Measurements from ENCODE around the gene PXYLP1. TPM values are rescaled to one million over a fixed set of nuclear protein-coding genes. Genes with fewer than 3 reads are reported as not detected.

The PXYLP1 gene
- total and polyA plus RNA-seq, 9 of the 15 experiments (the other 6 are each of a cell fraction or from before 2014, with no cell fraction given), result 0.80 to 2.9 (median 1.3) TPM

GRCh38 chr3:141312354-141313092, 80.9 kb downstream of the PXYLP1 start (continued):
- no peak for TF ChIP-seq ZFP91 (CRISPR knock-in tag; IDR thresholded peaks at IDR 0.05)
- 0 out of 2 replicates have a peak, but pooled peaks have one; percentile 85 for TF ChIP-seq TSC22D4 (tag; IDR thresholded peaks at IDR 0.05)
- no peak for TF ChIP-seq CTCFL (IDR thresholded peaks at IDR 0.05; ENCODE audit: borderline replicate concordance, insufficient read depth, low read depth, low read length, poor library complexity, severe bottlenecking)
- no peak for TF ChIP-seq MEF2A (IDR thresholded peaks at IDR 0.05; ENCODE audit: control insufficient read depth, low read depth, low read length)
- TF ChIP-seq FOXP1 (CRISPR knock-in tag; IDR thresholded peaks at IDR 0.05), result no peak
- TF ChIP-seq TFAM (CRISPR knock-in tag; conservative IDR thresholded peaks at IDR 0.05), result no peak
- no peak for TF ChIP-seq HLTF (IDR thresholded peaks at IDR 0.05)
- peak; percentile 97 for TF ChIP-seq ZNF239 (CRISPR knock-in tag; IDR thresholded peaks at IDR 0.05)
- no peak for TF ChIP-seq HNRNPH1 (optimal IDR thresholded peaks at IDR 0.05; ENCODE audit: low read depth, low read length)
- no peak for TF ChIP-seq NFE2 (IDR thresholded peaks at IDR 0.05; ENCODE audit: low read depth)
- TF ChIP-seq ZNF780A (CRISPR knock-in tag; IDR thresholded peaks at IDR 0.05), result peak; percentile 95
- TF ChIP-seq ZNF121 (CRISPR knock-in tag; conservative IDR thresholded peaks at IDR 0.05), result no peak
- TF ChIP-seq STAT5A (IDR thresholded peaks at IDR 0.05; ENCODE audit: borderline replicate concordance, low read length), result peak; percentile 30; the same call in 1 of the 2 replicates
- TF ChIP-seq SRSF9 (IDR thresholded peaks at IDR 0.05; ENCODE audit: borderline replicate concordance, low read depth, low read length), result no peak
- TF ChIP-seq ZBTB8A (IDR thresholded peaks at IDR 0.05; ENCODE audit: partially characterized antibody), result peak; percentile 34
- TF ChIP-seq ZNF134 (CRISPR knock-in tag; conservative IDR thresholded peaks at IDR 0.05), result peak; percentile 95
- no peak for TF ChIP-seq ZNF384 (IDR thresholded peaks at IDR 0.05; ENCODE audit: low read depth, low read length)
- TF ChIP-seq NFIX (CRISPR knock-in tag; IDR thresholded peaks at IDR 0.05; ENCODE audit: low read depth), result peak; percentile 86
- peak in 1 of 2 experiments; percentile 100; a peak in 2 of 4 replicates for TF ChIP-seq TEAD1 (CRISPR knock-in tag; IDR thresholded peaks at IDR 0.05)
- peak; percentile 90 for TF ChIP-seq TFE3 (CRISPR knock-in tag; IDR thresholded peaks at IDR 0.05)
- no peak for TF ChIP-seq PURB (CRISPR knock-in tag; IDR thresholded peaks at IDR 0.05; ENCODE audit: low read depth)
- TF ChIP-seq ZNF764 (CRISPR knock-in tag; IDR thresholded peaks at IDR 0.05; ENCODE audit: low read depth), result peak; percentile 91
- no peak for TF ChIP-seq MITF (IDR thresholded peaks at IDR 0.05)

Measured in K562 (cell line).